IMR-90 (cell line): ENCODE measurements around the gene CDC25A. TPM values are rescaled to one million over a fixed set of nuclear protein-coding genes. Genes with fewer than 3 reads are reported as not detected.

Source experiments
- ATAC-seq: fragments of 200-7000 bp; cut with Tn5 transposase; 2 replicates; pipeline ENCODE4 v1.9.1; 2020; ENCODE audit warnings: low read depth, mild to moderate bottlenecking, moderate library complexity
- BruUV-seq: library from RNA; stranded (reverse); fragments of 400-500 nt; replicated peaks from 2 replicates; lab custom pipeline; 2021; lab: Mats Ljungman, UMichigan
- CTCF ChIA-PET: fragments of 300-600 bp; formaldehyde crosslinking; extraction: SDS; loops from one replicate; lab custom pipeline; 2021; ENCODE audit warnings: antibody characterized with exemption; lab: Yijun Ruan, JAX
- POLR2A ChIA-PET: fragments of 300-600 bp; sonication (Branson Sonifier 250); formaldehyde crosslinking; loops from one replicate; lab custom pipeline; 2022; ENCODE audit warnings: antibody characterized with exemption; ENCODE audit not compliant: unreplicated experiment; lab: Charles Lee
- DNase-seq: peaks from one replicate; pipeline ENCODE4 v3.0.0; 2013
- H2AFZ ChIP-seq: replicated peaks from 2 replicates; pipeline ENCODE3; 2013; ENCODE audit warnings: low read length, mild to moderate bottlenecking; ENCODE audit not compliant: poor library complexity
- H2AK5ac ChIP-seq: 2 replicates; pipeline ENCODE4 v1.6.1; 2013; ENCODE audit warnings: low read depth, low read length, inconsistent platforms
- H2AK9ac ChIP-seq: replicated peaks from 2 replicates; pipeline ENCODE3; 2013; ENCODE audit warnings: mild to moderate bottlenecking, low read depth, low read length, moderate library complexity; ENCODE audit not compliant: poor library complexity
- H2BK120ac ChIP-seq: 2 replicates; pipeline ENCODE4 v1.6.1; 2013; ENCODE audit warnings: low read depth, low read length, inconsistent platforms
- H2BK15ac ChIP-seq: 3 replicates; pipeline ENCODE4 v1.6.1; 2013; ENCODE audit warnings: low read depth, low read length, inconsistent platforms
- H2BK20ac ChIP-seq: 2 replicates; pipeline ENCODE4 v1.6.1; 2013; ENCODE audit warnings: low read depth, mild to moderate bottlenecking, inconsistent platforms, low read length, moderate library complexity
- H2BK5ac ChIP-seq: 2 replicates; pipeline ENCODE4 v1.6.1; 2013; ENCODE audit warnings: mild to moderate bottlenecking, low read depth, low read length, inconsistent platforms; ENCODE audit not compliant: poor library complexity, severe bottlenecking
- H3K14ac ChIP-seq: replicated peaks from 2 replicates; pipeline ENCODE4 v1.6.1; 2013; ENCODE audit warnings: low read depth, low read length, inconsistent platforms
- H3K18ac ChIP-seq: 2 replicates; pipeline ENCODE4 v1.6.1; 2013; ENCODE audit warnings: low read depth, low read length, control low read depth
- H3K23ac ChIP-seq: 2 replicates; pipeline ENCODE4 v1.6.1; 2013; ENCODE audit warnings: low read depth, low read length, inconsistent platforms
- H3K27ac ChIP-seq: 2 replicates; pipeline ENCODE4 v1.5.1; 2013; ENCODE audit warnings: mild to moderate bottlenecking, control low read depth, low read length; ENCODE audit not compliant: insufficient read depth
- H3K27me3 ChIP-seq: 2 replicates; pipeline ENCODE4 v1.6.1; 2013; ENCODE audit warnings: low read length; ENCODE audit not compliant: control insufficient read depth, insufficient read depth
- H3K36me3 ChIP-seq: 2 replicates; pipeline ENCODE4 v1.6.1; 2013; ENCODE audit warnings: low read length, mixed read lengths; ENCODE audit not compliant: control insufficient read depth, insufficient read depth
- H3K4ac ChIP-seq: 2 replicates; pipeline ENCODE4 v1.6.1; 2013; ENCODE audit warnings: low read depth, low read length, inconsistent platforms
- H3K4me1 ChIP-seq: 2 replicates; pipeline ENCODE4 v1.6.1; 2013; ENCODE audit warnings: low read length, mixed read lengths; ENCODE audit not compliant: control insufficient read depth, insufficient read depth
- H3K4me2 ChIP-seq: 2 replicates; pipeline ENCODE4 v1.6.1; 2013; ENCODE audit warnings: low read depth, mild to moderate bottlenecking, control low read depth, low read length, moderate library complexity
- H3K4me3 ChIP-seq: 2 replicates; pipeline ENCODE4 v1.5.1; 2013; ENCODE audit warnings: low read depth, mild to moderate bottlenecking, control low read depth, low read length, moderate library complexity; ENCODE audit not compliant: insufficient read depth
- H3K56ac ChIP-seq: 2 replicates; pipeline ENCODE4 v1.6.1; 2013; ENCODE audit warnings: low read length, inconsistent platforms; ENCODE audit not compliant: insufficient read depth; ENCODE audit errors: extremely low read depth
- H3K79me1 ChIP-seq, 2 experiments: 2 replicates each; pipeline ENCODE4 v1.6.1; 2013; ENCODE audit warnings: low read length in 2 of 2, inconsistent platforms in 1 of 2, low read depth in 1 of 2
- H3K9ac ChIP-seq: 2 replicates; pipeline ENCODE4 v1.6.1; 2013; ENCODE audit warnings: low read depth, low read length, control low read depth
- H3K9me1 ChIP-seq: 2 replicates; pipeline ENCODE4 v1.6.1; 2013; ENCODE audit warnings: low read length, inconsistent platforms; ENCODE audit not compliant: insufficient read depth
- H3K9me3 ChIP-seq: 2 replicates; pipeline ENCODE4 v1.6.1; 2013; ENCODE audit warnings: low read length; ENCODE audit not compliant: control insufficient read depth, insufficient read depth
- H4K20me1 ChIP-seq: 2 replicates; pipeline ENCODE4 v1.6.1; 2013; ENCODE audit warnings: low read length, inconsistent platforms; ENCODE audit not compliant: insufficient read depth
- H4K5ac ChIP-seq: 2 replicates; pipeline ENCODE4 v1.6.1; 2013; ENCODE audit warnings: mild to moderate bottlenecking, low read depth, low read length, control low read depth
- H4K8ac ChIP-seq, 2 experiments: 2 replicates each; pipeline ENCODE4 v1.6.1; 2013; ENCODE audit warnings: low read depth in 2 of 2, low read length in 2 of 2, control low read depth in 1 of 2, inconsistent platforms in 1 of 2
- H4K91ac ChIP-seq: 2 replicates; pipeline ENCODE4 v1.6.1; 2013; ENCODE audit warnings: low read depth, low read length, inconsistent platforms; ENCODE audit not compliant: insufficient read depth
- BHLHE40 ChIP-seq: fragments of 150-350 bp; IDR thresholded peaks from 2 replicates; pipeline ENCODE4 v1.6.1; 2016; ENCODE audit warnings: mild to moderate bottlenecking, low read depth, low read length
- CEBPB ChIP-seq: IDR thresholded peaks from 2 replicates; pipeline ENCODE4 v1.6.1; 2012; ENCODE audit warnings: low read depth, low read length, improper control_type of control experiment
- CHD1 ChIP-seq: IDR thresholded peaks from 2 replicates; pipeline ENCODE4 v1.6.1; 2012; ENCODE audit warnings: low read depth, low read length, improper control_type of control experiment
- CTCF ChIP-seq: conservative IDR thresholded peaks from 2 replicates; pipeline ENCODE4 v1.5.1; 2012; ENCODE audit warnings: mild to moderate bottlenecking, low read depth, low read length, improper control_type of control experiment
- ELK1 ChIP-seq: fragments of 150-350 bp; IDR thresholded peaks from 2 replicates; pipeline ENCODE4 v1.6.1; 2016; ENCODE audit warnings: low read depth, mild to moderate bottlenecking, low read length, moderate library complexity, borderline replicate concordance
- FOS ChIP-seq: fragments of 150-350 bp; IDR thresholded peaks from 2 replicates; pipeline ENCODE4 v1.6.1; 2016; ENCODE audit warnings: low read depth, low read length
- MAFK ChIP-seq: IDR thresholded peaks from 2 replicates; pipeline ENCODE4 v1.6.1; 2012; ENCODE audit warnings: low read depth, low read length, improper control_type of control experiment
- MAZ ChIP-seq: IDR thresholded peaks from 2 replicates; pipeline ENCODE4 v1.6.1; 2012; ENCODE audit warnings: low read depth, mild to moderate bottlenecking, low read length, improper control_type of control experiment, moderate library complexity, borderline replicate concordance
- MXI1 ChIP-seq: IDR thresholded peaks from 2 replicates; pipeline ENCODE4 v1.6.1; 2012; ENCODE audit warnings: low read depth, mild to moderate bottlenecking, low read length, moderate library complexity, borderline replicate concordance
- NFE2L2 ChIP-seq: fragments of 150-350 bp; IDR thresholded peaks from 2 replicates; pipeline ENCODE4 v1.6.1; 2016; ENCODE audit warnings: low read depth, mild to moderate bottlenecking, low read length
- POLR2A ChIP-seq: IDR thresholded peaks from 2 replicates; pipeline ENCODE4 v1.6.1; 2012; ENCODE audit warnings: mild to moderate bottlenecking, low read depth, low read length
- RAD21 ChIP-seq: IDR thresholded peaks from 2 replicates; pipeline ENCODE4 v1.6.1; 2012; ENCODE audit warnings: low read length, improper control_type of control experiment
- RCOR1 ChIP-seq: IDR thresholded peaks from 2 replicates; pipeline ENCODE4 v1.6.1; 2012; ENCODE audit warnings: mild to moderate bottlenecking, low read length, improper control_type of control experiment; ENCODE audit not compliant: insufficient replicate concordance
- RFX5 ChIP-seq: IDR thresholded peaks from 2 replicates; pipeline ENCODE4 v1.8.0; 2012; ENCODE audit warnings: low read depth, mild to moderate bottlenecking, low read length, moderate library complexity
- SMC3 ChIP-seq: fragments of 150-350 bp; IDR thresholded peaks from 2 replicates; pipeline ENCODE4 v1.6.1; 2016; ENCODE audit warnings: low read depth, mild to moderate bottlenecking, antibody characterized with exemption, low read length, moderate library complexity
- USF2 ChIP-seq: fragments of 150-350 bp; IDR thresholded peaks from 2 replicates; pipeline ENCODE4 v1.6.1; 2017; ENCODE audit warnings: mild to moderate bottlenecking, antibody characterized with exemption, low read length, low read depth
- WGBS, 2 experiments: methylation state at CpG; one replicate each; pipeline versions ENCODE4 v1.1.5 to v1.1.7; 2013; ENCODE audit warnings: missing lambda C conversion rate in 2 of 2; ENCODE audit not compliant: insufficient read length in 1 of 2; ENCODE audit errors: extremely low coverage in 2 of 2; 5-methylcytosine and 5-hydroxymethylcytosine counted together
- dilution Hi-C: fragments of 300-500 bp; cut with HindIII; formaldehyde crosslinking; loops from one replicate; pipeline ENCODE4 v1.14.3; 2018; ENCODE audit warnings: low sequenced_read_pairs; ENCODE audit not compliant: unreplicated experiment
- in situ Hi-C: fragments of 300-500 bp; cut with MboI; formaldehyde crosslinking; loops from 3 replicates; pipeline ENCODE4 v1.14.3; 2019; ENCODE audit warnings: low sequenced_read_pairs, inconsistent platforms, mixed read lengths
- intact Hi-C: fragments of 100-400 bp; cut with micrococcal nuclease; formaldehyde crosslinking; loops from 2 replicates; pipeline ENCODE4 v1.10.0; 2022
- polyA plus RNA-seq, 3 experiments: library from polyadenylated mRNA; depleted of rRNA; stranded (reverse); fragments of >200 nt; gene quantifications; 2 replicates each; pipeline ENCODE4 v1.2.3, GENCODE V29; 2012; ENCODE audit warnings: low replicate concordance in 1 of 3
- total RNA-seq: library from RNA; depleted of rRNA; stranded (reverse); fragments of >200 nt; gene quantifications from 2 replicates; pipeline ENCODE4 v1.2.3, GENCODE V29; 2012

The CDC25A gene
- total and polyA plus RNA-seq, 2 of the 4 experiments (the other 2 are of a cell fraction), result 4.2 to 10.6 TPM

GRCh38 chr3:48120223-48120622 lies 68.0 kb downstream of the CDC25A start:
- H2AFZ ChIP-seq, result no peak overlapping the region
- no peak overlapping the region for H3K14ac ChIP-seq
- H3K4me2 ChIP-seq, result no peak overlapping the region
- H3K9ac ChIP-seq, result no peak overlapping the region
- H3K79me1 ChIP-seq, result 0 out of 4 replicates have a peak, but pooled peaks cover 0 to under 1% of the 10 kb centered on the region in 2 experiments
- H3K36me3 ChIP-seq, result no peaks in the 10 kb centered on the region
- H4K5ac ChIP-seq, result no peak overlapping the region
- no peaks in the 10 kb centered on the region for H3K9me3 ChIP-seq
- peaks cover 1% of the 10 kb centered on the region for H3K4me1 ChIP-seq
- no peak overlapping the region for H4K91ac ChIP-seq
- TF ChIP-seq ELK1, result no peak
- no peak for TF ChIP-seq BHLHE40
- no peak for TF ChIP-seq NFE2L2
- no peak for TF ChIP-seq CHD1
- no peak for TF ChIP-seq FOS
- TF ChIP-seq MAFK, result no peak
- TF ChIP-seq POLR2A, result no peak
- no peak for TF ChIP-seq RAD21
- no peak for TF ChIP-seq RCOR1
- TF ChIP-seq CEBPB, result no peak
- no peak for TF ChIP-seq SMC3
- TF ChIP-seq MAZ, result no peak
- TF ChIP-seq RFX5, result no peak
- no peak for TF ChIP-seq CTCF
- no peak for TF ChIP-seq MXI1
- no peak for TF ChIP-seq USF2
- no peak overlapping the region for H3K23ac ChIP-seq
- H2BK120ac ChIP-seq, result no peak overlapping the region
- H3K56ac ChIP-seq, result no peak overlapping the region
- no peaks in the 10 kb centered on the region for H3K27me3 ChIP-seq
- no peak overlapping the region for H3K4me3 ChIP-seq
- intact Hi-C loops (no loop called here), in situ Hi-C loops (no loop called here), dilution Hi-C loops (no loop called here)
- no peak overlapping the region for H2BK5ac ChIP-seq
- DNase-seq (no peak), ATAC-seq (no peak)
- no TSS peak for BruUV-seq
- no peak overlapping the region for H4K8ac ChIP-seq
- no peak overlapping the region for H2AK5ac ChIP-seq
- peaks cover 2% of the 10 kb centered on the region for H3K9me1 ChIP-seq
- no peak overlapping the region for H3K27ac ChIP-seq
- H4K20me1 ChIP-seq, result peaks cover 2% of the 10 kb centered on the region; the same call in 1 of the 2 replicates
- ChIA-PET POLR2A (interaction anchor here (0.6 kb wide), 1 partner anchor 106 kb away, joined by 3 read pairs; no protein-coding TSS in a partner anchor), CTCF (no interaction called here)
- H3K4ac ChIP-seq, result no peak overlapping the region
- WGBS, 2 experiments, result no CpG with 5 or more reads among the region's 1 CpG
- H3K18ac ChIP-seq, result no peak overlapping the region
- no peak overlapping the region for H2BK15ac ChIP-seq
- H2AK9ac ChIP-seq, result no peak overlapping the region
- no peak overlapping the region for H2BK20ac ChIP-seq
